ENCODE results near the gene DNAAF5.

- TF ChIP-seq CTCF (IDR thresholded peaks at IDR 0.05): no peak
- no peak for TF ChIP-seq ZFX (IDR thresholded peaks at IDR 0.05; ENCODE audit: borderline replicate concordance)
These were observed 76.7 kb downstream of the DNAAF5 start for GRCh38 chr7:803243-803635.
